Omental fat pad (tissue), 4 donors: ENCODE data around the gene YTHDC2. TPM values are rescaled to one million over a fixed set of nuclear protein-coding genes. Genes with fewer than 3 reads are reported as not detected.

ENCODE experiments used
- ATAC-seq: fragments of 150-250 bp; one replicate; pipeline ENCODE4 v1.9.1; 2016; ENCODE audit warnings: mild to moderate bottlenecking, moderate library complexity; ENCODE audit not compliant: low FRiP score
- DNase-seq: peaks from one replicate; pipeline ENCODE4 v3.0.0-alpha.2; 2019; ENCODE audit warnings: low spot score
- CTCF ChIP-seq, 3 donors: fragments of 450-650 bp; IDR thresholded peaks; one replicate each; pipeline ENCODE4 v1.5.1; 2016 to 2017; ENCODE audit warnings: antibody characterized with exemption in 3 of 3, mild to moderate bottlenecking in 3 of 3, moderate library complexity in 2 of 3
- total RNA-seq, 4 donors: library from RNA; depleted of rRNA; stranded (reverse); fragments of >200 nt; gene quantifications; one replicate each; pipeline ENCODE4 v1.1.0, GENCODE V29; 2016

The YTHDC2 gene
- total RNA-seq, 4 donors from 2014 or later = 23.3 to 40.4 (median 28.1) TPM

- no peak for TF ChIP-seq CTCF (IDR thresholded peaks at IDR 0.05)
- ATAC-seq (no peak), DNase-seq (no peak)
Observed at GRCh38 chr5:113562828-113563400, 49.4 kb downstream of the YTHDC2 start.

- ATAC-seq = no peak
- no peak for TF ChIP-seq CTCF (IDR thresholded peaks at IDR 0.05)
Observed at GRCh38 chr5:113569396-113569795, 55.9 kb downstream of the YTHDC2 start.

GRCh38 chr5:113572716-113573115, 59.2 kb downstream of the YTHDC2 start:
- ATAC-seq (no peak), DNase-seq (no peak)
- TF ChIP-seq CTCF (IDR thresholded peaks at IDR 0.05) = no peak

More at GRCh38 chr5:113569396-113569795, 55.9 kb downstream of the YTHDC2 start:
- DNase-seq = no peak

- ATAC-seq (no peak), DNase-seq (no peak)
- TF ChIP-seq CTCF (IDR thresholded peaks at IDR 0.05) = no peak
Observed at GRCh38 chr5:113574417-113574816, 60.9 kb downstream of the YTHDC2 start.

- TF ChIP-seq CTCF (IDR thresholded peaks at IDR 0.05) = no peak
- no peak for DNase-seq
- ATAC-seq = no peak
Observed at GRCh38 chr5:113575074-113575473, 61.6 kb downstream of the YTHDC2 start.

GRCh38 chr5:113578091-113578490, 64.6 kb downstream of the YTHDC2 start:
- TF ChIP-seq CTCF (IDR thresholded peaks at IDR 0.05) = no peak
- ATAC-seq = no peak
- DNase-seq = no peak

GRCh38 chr5:113581388-113581787, 67.9 kb downstream of the YTHDC2 start:
- no peak for TF ChIP-seq CTCF (IDR thresholded peaks at IDR 0.05)
- no peak for ATAC-seq
- no peak for DNase-seq
